Cerebellar nuclear complex (tissue), 1 donor: ENCODE results near the gene TASP1.

ENCODE experiments used
- DNase-seq, 2 experiments: peaks; one replicate each; lab custom pipeline; 2025; lab: John Stamatoyannopoulos, UW

TASP1 gene

GRCh38 chr20:13567663-13568062 is 71.1 kb downstream of the TASP1 start:
- no peak for DNase-seq

- DNase-seq: no peak
Measured at GRCh38 chr20:13563854-13564253, 74.9 kb downstream of the TASP1 start.

GRCh38 chr20:13554706-13555105 is 84.0 kb downstream of the TASP1 start:
- DNase-seq: no peak

GRCh38 chr20:13554076-13554475 is 84.7 kb downstream of the TASP1 start:
- DNase-seq: no peak

- no peak for DNase-seq
Measured at GRCh38 chr20:13552061-13552460, 86.7 kb downstream of the TASP1 start.

- no peak for DNase-seq
Measured at GRCh38 chr20:13549451-13549850, 89.3 kb downstream of the TASP1 start.

- no peak for DNase-seq
Measured at GRCh38 chr20:13546497-13547131, 92.1 kb downstream of the TASP1 start.

- DNase-seq: no peak
Measured at GRCh38 chr20:13545790-13546189, 92.9 kb downstream of the TASP1 start.

GRCh38 chr20:13543783-13544182 is 94.9 kb downstream of the TASP1 start:
- no peak for DNase-seq

- DNase-seq: no peak
Measured at GRCh38 chr20:13535627-13536026, 103.1 kb downstream of the TASP1 start.

GRCh38 chr20:13533946-13534345 is 104.8 kb downstream of the TASP1 start:
- no peak for DNase-seq

GRCh38 chr20:13530146-13530545 is 108.6 kb downstream of the TASP1 start:
- DNase-seq: no peak

GRCh38 chr20:13526551-13526950 is 112.2 kb downstream of the TASP1 start:
- no peak for DNase-seq

- no peak for DNase-seq
Measured at GRCh38 chr20:13525225-13525940, 113.3 kb downstream of the TASP1 start.

GRCh38 chr20:13524339-13524738 is 114.4 kb downstream of the TASP1 start:
- no peak for DNase-seq

- DNase-seq: no peak
Measured at GRCh38 chr20:13517831-13518230, 120.9 kb downstream of the TASP1 start.

- no peak for DNase-seq
Measured at GRCh38 chr20:13515796-13516558, 122.8 kb downstream of the TASP1 start.

- DNase-seq: no peak
Measured at GRCh38 chr20:13515291-13515690, 123.4 kb downstream of the TASP1 start.

- no peak for DNase-seq
Measured at GRCh38 chr20:13510837-13511488, 127.8 kb downstream of the TASP1 start.

- no peak for DNase-seq
Measured at GRCh38 chr20:13507646-13508045, 131.1 kb downstream of the TASP1 start.

GRCh38 chr20:13501500-13501899 is 137.2 kb downstream of the TASP1 start:
- DNase-seq: no peak

GRCh38 chr20:13494019-13494418 is 144.7 kb downstream of the TASP1 start:
- DNase-seq: no peak

GRCh38 chr20:13493143-13493542 is 145.6 kb downstream of the TASP1 start:
- DNase-seq: no peak
